ENCODE data around the gene NKD1.

The NKD1 gene

DNA sequence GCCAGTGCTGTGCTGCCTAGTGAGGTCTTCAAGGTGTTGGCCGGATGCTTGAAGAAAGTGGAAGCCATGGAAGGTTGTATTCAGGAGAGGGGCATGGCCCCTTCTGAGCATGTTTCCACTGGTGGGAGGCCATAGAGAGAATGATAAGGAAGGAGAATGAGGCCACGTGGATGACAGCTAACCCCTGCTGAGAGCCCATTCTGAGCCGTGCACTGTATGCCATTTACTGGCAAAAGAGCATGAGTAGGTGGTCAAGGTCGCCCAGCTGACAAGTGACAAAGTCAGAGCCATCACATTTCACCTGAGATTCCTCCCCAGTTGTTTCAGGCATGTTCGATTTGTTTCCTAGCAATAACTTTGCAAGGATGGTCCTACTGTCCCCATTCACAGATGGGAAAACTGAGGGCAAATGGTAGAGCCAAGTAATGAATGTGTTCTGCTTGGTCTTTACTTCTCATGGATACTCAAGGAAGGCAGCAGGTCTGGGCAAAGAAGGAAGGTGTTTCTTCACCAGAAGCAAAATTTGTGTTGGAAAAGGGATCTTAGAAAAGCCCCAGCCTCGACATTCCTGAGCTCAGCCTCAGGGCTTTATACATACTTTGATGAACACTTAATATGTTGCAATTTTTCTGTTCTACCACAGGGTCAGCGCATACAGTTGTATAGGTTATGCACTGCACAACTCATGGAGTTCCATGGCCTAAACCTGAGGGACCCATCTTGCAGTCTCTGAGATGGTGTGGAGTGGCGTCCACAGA, 10.5 kb upstream of the NKD1 start:
- DNase-seq (ENCODE audit: low read depth): peak; percentile 54

- DNase-seq (ENCODE audit: low read depth): peak; percentile 78
These were observed 9.7 kb upstream of the NKD1 start for GRCh38 chr16:50538411-50539052.

GRCh38 chr16:50539053-50539695, 9.0 kb upstream of the NKD1 start:
- DNase-seq (ENCODE audit: low read depth): no peak

DNA sequence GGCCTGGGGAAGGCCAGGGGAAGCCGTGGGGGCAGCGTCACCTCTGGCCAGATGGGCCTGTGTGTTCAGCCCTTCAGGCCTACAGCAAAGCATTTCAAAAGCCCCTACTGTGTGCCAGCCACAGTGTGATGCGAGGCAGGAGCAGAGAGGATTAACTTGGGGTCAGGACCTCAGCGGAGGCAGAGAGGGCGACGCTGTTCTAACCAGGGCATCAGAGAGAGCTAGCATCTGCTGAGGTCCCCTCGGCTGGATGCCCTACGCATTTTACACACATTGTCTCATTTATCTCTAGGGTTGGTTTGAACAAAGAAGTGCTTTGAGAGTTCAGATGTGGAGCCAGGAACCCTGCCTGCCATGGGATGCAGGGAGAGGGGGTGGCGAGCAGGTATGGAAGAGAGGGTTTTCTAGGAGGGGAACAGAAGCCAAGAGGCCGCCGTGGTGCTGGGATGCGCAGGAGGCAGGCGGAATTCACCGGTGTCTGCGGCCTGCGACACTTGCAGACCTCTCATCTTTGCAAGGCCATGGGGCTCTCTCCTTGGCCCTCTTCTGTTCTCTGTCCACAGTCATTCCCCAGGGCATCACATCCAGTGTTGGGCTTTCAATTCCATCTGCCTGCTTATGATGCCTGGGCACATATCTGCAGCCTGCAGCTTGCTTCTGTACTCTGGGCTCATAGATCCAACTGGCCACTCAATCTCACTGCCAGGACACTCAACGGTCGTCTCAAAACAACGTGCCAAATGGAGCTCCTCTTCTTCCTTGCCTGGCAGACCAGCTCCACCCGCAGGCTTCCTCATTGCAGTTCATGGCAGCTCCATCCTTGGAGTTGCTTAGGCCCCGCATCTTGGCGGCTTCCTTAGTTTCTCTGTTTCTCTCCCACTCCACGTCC, 8.1 kb upstream of the NKD1 start:
- no peak for DNase-seq (ENCODE audit: low read depth)

GRCh38 chr16:50540711-50541007, 7.5 kb upstream of the NKD1 start:
- DNase-seq (ENCODE audit: low read depth): no peak

GRCh38 chr16:50542703-50543102, 5.5 kb upstream of the NKD1 start:
- no peak for DNase-seq (ENCODE audit: low read depth)

- no peak for DNase-seq (ENCODE audit: low read depth)
These were observed 2.1 kb upstream of the NKD1 start for GRCh38 chr16:50546125-50546524.

GRCh38 chr16:50547340-50548124, 664 bp upstream of the NKD1 start:
- peak; percentile 33 for DNase-seq (ENCODE audit: low read depth)

GRCh38 chr16:50548909-50549560, 839 bp downstream of the NKD1 start:
- no peak for DNase-seq (ENCODE audit: low read depth)

- DNase-seq (ENCODE audit: low read depth): no peak
These were observed 1.3 kb downstream of the NKD1 start for GRCh38 chr16:50549561-50549915.

DNA sequence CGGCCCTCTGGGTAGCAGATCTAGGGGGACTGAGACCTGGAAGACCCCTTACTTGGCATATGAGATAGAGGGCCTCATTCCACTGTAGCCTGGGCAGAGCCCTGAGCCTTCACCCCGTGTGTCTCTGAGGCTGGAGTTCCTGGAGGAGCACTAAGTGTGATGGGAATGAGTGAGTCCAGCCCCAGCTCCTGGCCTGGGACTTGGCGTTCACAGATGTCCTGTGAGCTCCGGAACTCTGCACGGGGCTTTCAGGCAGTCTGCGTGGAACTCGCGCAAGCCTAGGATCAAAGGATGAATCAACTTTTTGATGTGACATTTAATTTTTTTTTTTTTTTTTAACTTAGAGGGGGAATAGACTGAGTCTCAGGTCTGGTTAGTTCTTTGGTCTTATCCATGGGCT, 1.8 kb downstream of the NKD1 start:
- no peak for DNase-seq (ENCODE audit: low read depth)

- DNase-seq (ENCODE audit: low read depth): no peak
These were observed 2.9 kb downstream of the NKD1 start for GRCh38 chr16:50550866-50551641.

DNA sequence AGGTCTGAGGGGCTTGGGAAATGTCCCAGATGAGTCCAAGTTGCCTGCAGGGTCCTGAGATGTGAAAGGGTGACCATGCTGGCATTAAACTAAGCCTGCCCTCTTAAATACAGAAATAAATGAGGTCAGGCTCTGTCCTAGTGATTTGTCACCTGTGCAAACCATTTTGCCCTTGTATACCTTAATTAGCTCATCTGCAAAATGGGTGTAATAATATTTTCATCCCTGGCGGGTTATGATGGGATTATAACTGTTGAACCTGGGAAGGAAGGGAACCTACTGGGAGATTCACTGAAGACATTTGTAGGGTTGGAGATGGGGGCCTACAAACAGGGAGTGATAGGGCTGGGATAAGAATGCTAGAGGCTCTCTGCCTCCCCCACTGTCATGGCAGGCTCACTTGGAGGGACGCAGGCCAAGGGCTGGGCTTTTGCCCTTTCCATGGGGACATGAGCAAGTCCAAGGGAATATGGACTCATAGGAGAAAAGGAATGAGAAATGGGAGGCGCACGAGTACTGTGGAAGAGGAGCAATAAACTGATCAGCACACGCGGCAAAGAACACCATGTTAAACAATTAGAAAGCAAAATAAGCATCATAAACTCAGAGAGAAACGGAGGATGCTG, 4.4 kb downstream of the NKD1 start:
- DNase-seq (ENCODE audit: low read depth): no peak

- no peak for DNase-seq (ENCODE audit: low read depth)
These were observed 5.0 kb downstream of the NKD1 start for GRCh38 chr16:50553182-50553710.

- DNase-seq (ENCODE audit: low read depth): no peak
These were observed 5.7 kb downstream of the NKD1 start for GRCh38 chr16:50553731-50554360.

GRCh38 chr16:50555269-50555875, 7.2 kb downstream of the NKD1 start:
- no peak for DNase-seq (ENCODE audit: low read depth)

DNA sequence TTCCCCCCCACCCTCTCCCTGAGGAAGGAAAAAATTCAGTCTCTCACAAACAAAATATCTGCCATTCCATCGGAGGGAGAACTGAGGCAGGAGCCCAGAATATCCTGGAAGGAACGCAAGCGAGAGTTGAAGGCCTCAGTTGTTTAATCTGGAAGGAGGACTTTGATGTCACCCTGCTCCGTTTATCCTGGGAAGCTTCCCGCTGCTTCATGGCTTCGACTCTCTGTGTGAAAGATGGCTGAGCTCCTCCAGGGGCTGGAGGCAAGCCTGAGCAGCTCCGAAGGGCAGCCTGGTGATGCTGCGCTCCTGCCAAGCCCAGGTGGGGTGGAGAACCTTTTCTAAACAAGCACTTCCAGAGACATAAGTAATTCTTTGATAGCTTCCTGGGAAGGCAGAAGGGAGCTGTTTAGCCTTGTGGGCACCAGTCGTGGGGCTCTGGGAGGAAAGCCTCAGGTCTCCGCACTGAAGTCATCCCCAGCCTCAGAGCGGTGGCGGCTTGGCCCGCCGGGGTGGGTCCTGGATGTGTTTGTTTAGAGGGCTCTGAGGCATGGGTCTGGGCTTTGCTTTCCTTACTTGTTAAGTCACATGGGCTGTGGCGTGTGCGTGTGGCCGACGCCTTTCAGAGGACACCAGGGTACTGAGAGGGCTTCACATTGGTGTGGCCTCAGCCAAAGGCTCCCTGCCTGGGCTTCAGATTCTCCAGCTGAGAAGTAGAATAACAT, 7.9 kb downstream of the NKD1 start:
- no peak for DNase-seq (ENCODE audit: low read depth)

GRCh38 chr16:50557046-50557445, 8.8 kb downstream of the NKD1 start:
- DNase-seq (ENCODE audit: low read depth): no peak
